Fibroblast of the conjunctiva (primary cell): Measurements from ENCODE around the gene EPN2.
"Not testable (repeated sequence)": the region's sequence is repeated elsewhere in the genome, so short reads cannot be mapped to it uniquely, and the experiment has no call there.

Source experiments
- DNase-seq: peaks from one replicate; pipeline ENCODE4 v3.0.0-alpha.2; 2010; ENCODE audit warnings: low read depth

EPN2 gene

GRCh38 chr17:19345486-19346350 lies 108.6 kb downstream of the EPN2 start:
- no peak for DNase-seq

GRCh38 chr17:19346351-19347255 lies 109.4 kb downstream of the EPN2 start:
- peak; percentile 45 for DNase-seq

GRCh38 chr17:19347323-19348080 lies 110.3 kb downstream of the EPN2 start:
- DNase-seq: no peak

- DNase-seq: no peak
Measured at GRCh38 chr17:19348081-19348650, 111.0 kb downstream of the EPN2 start.

GRCh38 chr17:19348806-19349205 lies 111.6 kb downstream of the EPN2 start:
- DNase-seq: no peak

- not testable (repeated sequence) for DNase-seq
Measured at GRCh38 chr17:19353401-19353800, 116.2 kb downstream of the EPN2 start.

GRCh38 chr17:19354748-19355147 lies 117.6 kb downstream of the EPN2 start:
- no peak for DNase-seq

GRCh38 chr17:19357351-19357750 lies 120.2 kb downstream of the EPN2 start:
- DNase-seq: no peak

GRCh38 chr17:19357761-19358160 lies 120.6 kb downstream of the EPN2 start:
- no peak for DNase-seq

GRCh38 chr17:19359151-19359550 lies 122.0 kb downstream of the EPN2 start:
- no peak for DNase-seq

GRCh38 chr17:19359856-19360255 lies 122.7 kb downstream of the EPN2 start:
- no peak for DNase-seq

- DNase-seq: no peak
Measured at GRCh38 chr17:19360772-19361171, 123.6 kb downstream of the EPN2 start.

GRCh38 chr17:19361326-19361725 lies 124.2 kb downstream of the EPN2 start:
- no peak for DNase-seq

- DNase-seq: no peak
Measured at GRCh38 chr17:19361944-19362276, 124.7 kb downstream of the EPN2 start.

- peak; percentile 85 for DNase-seq
Measured at GRCh38 chr17:19362277-19363113, 125.3 kb downstream of the EPN2 start, which contains the start of gene B9D1. TSS of gene B9D1 (minus strand) at chr17:19362723. CDS start at chr17:19362569, 154 bp downstream.

GRCh38 chr17:19363114-19363438 lies 125.9 kb downstream of the EPN2 start:
- DNase-seq: no peak

- DNase-seq: no peak
Measured at GRCh38 chr17:19363460-19364035, 126.4 kb downstream of the EPN2 start.

- no peak for DNase-seq
Measured at GRCh38 chr17:19364699-19365498, 127.7 kb downstream of the EPN2 start.

GRCh38 chr17:19365499-19365817 lies 128.3 kb downstream of the EPN2 start:
- no peak for DNase-seq
